Pancreas (tissue), 10 donors: ENCODE measurements around the gene NUDT8. TPM values are rescaled to one million over a fixed set of nuclear protein-coding genes. Genes with fewer than 3 reads are reported as not detected.

Experiments
- ATAC-seq, 4 donors: fragments of 200-7000 bp; cut with Tn5 transposase; one replicate each; pipeline versions ENCODE4 v1.8.0 to v1.9.1; 2020; ENCODE audit warnings: mild to moderate bottlenecking in 4 of 4, moderate library complexity in 4 of 4
- DNase-seq, 6 donors: peaks; one replicate each; pipeline ENCODE4 v3.0.0-alpha.2; 2020
- FAIRE-seq: peaks from 2 replicates; lab custom pipeline; 2012; peaks lifted over from hg19 to GRCh38; lab: Jason Lieb, UNC
- H3K27ac ChIP-seq, 4 donors: fragments of 200-600 bp; sonication (generic); 1 replicate in 3 of 4; 2 replicates in 1 of 4; pipeline versions ENCODE4 v1.5.0 to v1.8.0; 2020
- H3K27me3 ChIP-seq, 4 donors: fragments of 200-600 bp; one replicate each; pipeline ENCODE4 v1.8.0; 2021
- H3K36me3 ChIP-seq, 3 donors: fragments of 200-600 bp; sonication (generic) in 1 of 3; one replicate each; pipeline versions ENCODE4 v1.5.0 to v1.8.0; 2020 to 2021
- H3K4me1 ChIP-seq, 3 donors: fragments of 200-600 bp; one replicate each; pipeline ENCODE4 v1.8.0; 2021
- H3K4me3 ChIP-seq, 4 donors: fragments of 200-600 bp; sonication (generic) in 2 of 4; one replicate each; pipeline versions ENCODE4 v1.5.0 to v1.8.0; 2020 to 2021
- H3K9me3 ChIP-seq, 4 donors: fragments of 200-600 bp; one replicate each; pipeline ENCODE4 v1.8.0; 2021
- WGBS, 2 donors: extraction: QIAGEN DNeasy Blood & Tissue Kit; methylation state at CpG; one replicate each; pipeline ENCODE4 v1.1.7; 2013; 5-methylcytosine and 5-hydroxymethylcytosine counted together
- intact Hi-C, 3 donors: fragments of 100-400 bp; cut with DNase I; formaldehyde crosslinking; loops; one replicate each; pipeline versions ENCODE4 v1.11.1 to v1.14.2; 2022
- polyA plus RNA-seq, 2 donors: library from polyadenylated mRNA; stranded (reverse); fragments of 200-250 nt; gene quantifications; one replicate each; pipeline ENCODE4 v1.2.3, GENCODE V29; 2013
- total RNA-seq, 6 donors: library from RNA; stranded (reverse); fragmentation: NEBNext Ultra II Directional in 4 of 6; extraction: Animal tissue kit (Norgen Biotek cat#: 25700) in 4 of 6; gene quantifications; one replicate each; pipeline versions ENCODE4 v1.2.1 to v1.2.4, GENCODE V29; 2021 to 2023
- TF ChIP-seq, protein P1 (sequence below), 4 donors: fragments of 200-600 bp; sonication (generic) in 3 of 4; IDR thresholded peaks; one replicate each; pipeline versions ENCODE4 v1.5.0 to v1.8.0; 2021; ENCODE audit warnings: antibody characterized with exemption in 4 of 4
- donor health status: healthy with polysubstance abuse.
- donor health status: DM: no; HTN: no; CAD: no; lungs with moderate emphysema.
- donor health status: DM: no; HTN: no; CAD: no.
- donor health status: control.
- donor health status: control.
- donor health status: Bipolar disorder and iron deficiency.
- donor health status: DM: yes; HTN: yes; CAD: no.
- donor health status: DM: no; HTN: no; CAD: no.
- donor health status: DM: no; HTN: no; CAD: no.
- donor health status: DM: yes; HTN: yes; CAD: no.

Gene NUDT8
- total RNA-seq = 1 to 10 TPM; 4.3 to 7.3 (median 5.8) TPM
- polyA plus RNA-seq = 10 to 100 TPM in 1 of 2 donors, 1 to 10 TPM in 1; 6.4 to 11.0 TPM

DNA sequence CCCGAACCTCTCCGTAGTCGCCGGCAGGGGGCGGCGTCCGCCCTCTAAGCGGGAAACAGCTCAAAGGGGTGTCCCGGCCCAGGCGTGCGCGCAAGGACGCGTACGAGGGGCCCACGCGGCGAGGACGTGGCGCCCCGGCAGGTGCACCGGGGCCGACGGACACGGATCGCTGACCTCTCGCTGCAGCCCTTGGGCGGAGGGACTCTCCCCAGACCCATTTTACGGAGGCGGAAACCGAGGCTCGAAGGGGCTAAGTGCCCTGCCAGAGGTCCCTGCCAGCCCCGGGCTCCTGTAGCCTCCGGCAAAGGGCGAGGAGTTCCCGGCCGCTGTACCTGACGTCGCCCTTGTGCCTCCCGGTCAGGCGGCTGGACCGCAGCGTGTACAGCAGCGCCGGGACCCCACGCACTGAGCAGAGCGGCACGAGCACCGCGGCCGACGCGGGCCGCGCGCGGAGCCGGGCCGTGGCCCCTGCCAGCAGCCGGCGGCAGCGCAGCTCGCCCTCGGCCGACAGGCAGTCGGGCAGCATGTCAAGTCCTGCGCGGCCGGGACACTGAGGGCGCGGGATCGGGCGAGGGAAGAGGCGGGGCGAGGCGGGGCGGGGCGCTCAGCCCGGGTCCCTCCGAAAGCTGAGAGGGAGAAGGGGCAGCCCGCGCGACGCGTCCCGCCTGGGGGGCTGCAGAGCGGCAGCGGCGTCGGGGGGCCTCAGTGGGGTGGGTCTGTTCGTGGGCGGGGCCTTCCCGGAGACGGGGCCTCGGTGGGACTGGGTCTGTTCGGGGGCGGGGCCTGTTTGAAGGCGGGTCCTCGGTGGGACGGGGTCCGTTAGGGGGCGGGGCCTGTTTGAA, at the start of gene NUDT8:
TSS of gene NUDT8 (minus strand) at position 552 of the 842 bp plus-strand sequence. CDS start at position 526, 26 bp downstream.
- Histone ChIP-seq H3K9me3 (no peaks in the 10 kb centered on the region), H3K27ac (peak within 1 kb of the TSS; percentile 84 to 89 (median 86)), H3K36me3 (no peaks in the 10 kb centered on the region), H3K4me3 (peak within 1 kb of the TSS; percentile 42 to 73 (median 54)), H3K4me1 (peaks cover 11 to 23% (median 23%) of the 10 kb centered on the region in 3 donors), H3K27me3 (no peaks in the 10 kb centered on the region)
- TF ChIP-seq, protein P1, sequence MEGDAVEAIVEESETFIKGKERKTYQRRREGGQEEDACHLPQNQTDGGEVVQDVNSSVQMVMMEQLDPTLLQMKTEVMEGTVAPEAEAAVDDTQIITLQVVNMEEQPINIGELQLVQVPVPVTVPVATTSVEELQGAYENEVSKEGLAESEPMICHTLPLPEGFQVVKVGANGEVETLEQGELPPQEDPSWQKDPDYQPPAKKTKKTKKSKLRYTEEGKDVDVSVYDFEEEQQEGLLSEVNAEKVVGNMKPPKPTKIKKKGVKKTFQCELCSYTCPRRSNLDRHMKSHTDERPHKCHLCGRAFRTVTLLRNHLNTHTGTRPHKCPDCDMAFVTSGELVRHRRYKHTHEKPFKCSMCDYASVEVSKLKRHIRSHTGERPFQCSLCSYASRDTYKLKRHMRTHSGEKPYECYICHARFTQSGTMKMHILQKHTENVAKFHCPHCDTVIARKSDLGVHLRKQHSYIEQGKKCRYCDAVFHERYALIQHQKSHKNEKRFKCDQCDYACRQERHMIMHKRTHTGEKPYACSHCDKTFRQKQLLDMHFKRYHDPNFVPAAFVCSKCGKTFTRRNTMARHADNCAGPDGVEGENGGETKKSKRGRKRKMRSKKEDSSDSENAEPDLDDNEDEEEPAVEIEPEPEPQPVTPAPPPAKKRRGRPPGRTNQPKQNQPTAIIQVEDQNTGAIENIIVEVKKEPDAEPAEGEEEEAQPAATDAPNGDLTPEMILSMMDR (IDR thresholded peaks at IDR 0.05) = peak; percentile 83 to 86 (median 84)
- intact Hi-C loops = loop anchor here in 1 of 3 donors (5.0 kb wide), 1 partner anchor 33 kb away; no protein-coding TSS in a partner anchor
- FAIRE-seq = no peak
- ATAC-seq = peak; percentile 60 to 73 (median 63)
- 1% methylated on average over 81 to 102 of the region's 102 CpGs for WGBS, 2 donors
- peak; percentile 72 to 94 (median 87) for DNase-seq

GRCh38 chr11:67675058-67675747, 45.5 kb upstream of the NUDT8 start:
- no peak for DNase-seq
- no peak for FAIRE-seq
- WGBS, 2 donors = 72 to 81% methylated on average over 12 of the region's 12 CpGs
- H3K36me3 ChIP-seq = no peaks in the 10 kb centered on the region
- peak in 1 of 4 donors; percentile 44 for ATAC-seq
- no peak overlapping the region for H3K4me3 ChIP-seq
- peak overlapping the region in 2 of 4 donors; percentile 53 to 73 for H3K27ac ChIP-seq
- H3K9me3 ChIP-seq = no peaks in the 10 kb centered on the region
- H3K27me3 ChIP-seq = no peaks in the 10 kb centered on the region
- intact Hi-C loops = no loop called here
- peaks cover 0 to 8% (median 0%) of the 10 kb centered on the region in 3 donors for H3K4me1 ChIP-seq
- TF ChIP-seq, protein P1 (IDR thresholded peaks at IDR 0.05) = no peak

- Histone ChIP-seq H3K4me3 (no peak within 1 kb of the TSS), H3K36me3 (no peaks in the 10 kb centered on the region), H3K27ac (peak within 1 kb of the TSS in 2 of 4 donors; percentile 53 to 73), H3K4me1 (peaks cover 0 to 8% (median 0%) of the 10 kb centered on the region in 3 donors), H3K27me3 (no peaks in the 10 kb centered on the region), H3K9me3 (no peaks in the 10 kb centered on the region)
- FAIRE-seq (no peak), ATAC-seq (peak; percentile 70 to 99 (median 93)), DNase-seq (peak in 5 of 6 donors; percentile 40 to 77 (median 57))
- intact Hi-C loops = no loop called here
- TF ChIP-seq, protein P1 (IDR thresholded peaks at IDR 0.05) = no peak
- 42 to 45% methylated on average over 8 of the region's 8 CpGs for WGBS, 2 donors
Observed at GRCh38 chr11:67674442-67674871, 44.7 kb upstream of the NUDT8 start, which contains the start of gene ALDH3B2. ALDH3B2 (minus strand) TSS chr11:67674623; CDS start chr11:67666935, 7,688 bp downstream.

- Histone ChIP-seq H3K9me3 (no peaks in the 10 kb centered on the region), H3K27me3 (no peaks in the 10 kb centered on the region), H3K27ac (no peak overlapping the region), H3K4me3 (no peak overlapping the region), H3K4me1 (peaks cover 0 to 8% (median 0%) of the 10 kb centered on the region in 3 donors), H3K36me3 (no peaks in the 10 kb centered on the region)
- no peak for FAIRE-seq
- TF ChIP-seq, protein P1 (IDR thresholded peaks at IDR 0.05) = no peak
- 73 to 74% methylated on average over 8 of the region's 8 CpGs for WGBS, 2 donors
- intact Hi-C loops = no loop called here
- peak in 2 of 4 donors; percentile 9 to 17 for ATAC-seq
- no peak for DNase-seq
Observed at GRCh38 chr11:67673902-67674301, 44.2 kb upstream of the NUDT8 start.
